GM10847 (cell line): ENCODE measurements around the gene ECT2.

Experiments
- POLR2A ChIP-seq: IDR thresholded peaks from 2 replicates; pipeline ENCODE4 v1.6.1; 2011; ENCODE audit not compliant: insufficient read length; ENCODE audit errors: extremely low read depth

ECT2 gene

GRCh38 chr3:172750368-172751174, at the start of gene ECT2:
Gene ECT2 (plus strand): TSS chr3:172750726. CDS start chr3:172754531, 3,805 bp downstream.
- no peak for TF ChIP-seq POLR2A

- TF ChIP-seq POLR2A: no peak
Measured at GRCh38 chr3:172700936-172701455, 49.5 kb upstream of the ECT2 start.

- TF ChIP-seq POLR2A: no peak
Measured at GRCh38 chr3:172701751-172702150, 48.8 kb upstream of the ECT2 start.

GRCh38 chr3:172702256-172702655, 48.3 kb upstream of the ECT2 start:
- no peak for TF ChIP-seq POLR2A

- no peak for TF ChIP-seq POLR2A
Measured at GRCh38 chr3:172704001-172704400, 46.5 kb upstream of the ECT2 start.

- no peak for TF ChIP-seq POLR2A
Measured at GRCh38 chr3:172705170-172705569, 45.4 kb upstream of the ECT2 start.

- no peak for TF ChIP-seq POLR2A
Measured at GRCh38 chr3:172707030-172707429, 43.5 kb upstream of the ECT2 start.

GRCh38 chr3:172707967-172708366, 42.6 kb upstream of the ECT2 start:
- TF ChIP-seq POLR2A: no peak

GRCh38 chr3:172708921-172709773, 41.4 kb upstream of the ECT2 start:
- no peak for TF ChIP-seq POLR2A

- TF ChIP-seq POLR2A: no peak
Measured at GRCh38 chr3:172709774-172710663, 40.5 kb upstream of the ECT2 start.

GRCh38 chr3:172710664-172711453, 39.7 kb upstream of the ECT2 start, which contains the start of gene NCEH1:
Gene NCEH1 (minus strand): TSS chr3:172711067. CDS start chr3:172710984, 83 bp downstream.
- peak; percentile 73 for TF ChIP-seq POLR2A

- TF ChIP-seq POLR2A: no peak
Measured at GRCh38 chr3:172711454-172711795, 39.1 kb upstream of the ECT2 start.

- TF ChIP-seq POLR2A: no peak
Measured at GRCh38 chr3:172713316-172713715, 37.2 kb upstream of the ECT2 start.

GRCh38 chr3:172716476-172716875, 34.0 kb upstream of the ECT2 start:
- TF ChIP-seq POLR2A: no peak
